Left renal cortex interstitium (tissue), 4 donors: Measurements from ENCODE around the gene SNX9. TPM values are rescaled to one million over a fixed set of nuclear protein-coding genes. Genes with fewer than 3 reads are reported as not detected.
"Not testable (repeated sequence)": the region's sequence is repeated elsewhere in the genome, so short reads cannot be mapped to it uniquely, and the experiment has no call there.

Experiments
- DNase-seq, 4 donors: peaks; one replicate each; pipeline ENCODE4 v3.0.0-alpha.2; 2013; ENCODE audit warnings: low read depth in 4 of 4, low spot score in 2 of 4, missing footprints in 1 of 4
- polyA plus RNA-seq, 4 donors: library from polyadenylated mRNA; unstranded; fragments of 120-200 nt; gene quantifications; one replicate each; pipeline ENCODE4 v1.2.1, GENCODE V29; 2013; ENCODE audit not compliant: insufficient read length in 4 of 4

SNX9 gene
- polyA plus RNA-seq, 4 donors = 40.3 to 45.3 (median 42.4) TPM

- DNase-seq = no peak
Measured at GRCh38 chr6:157879873-157880254, 56.8 kb downstream of the SNX9 start.

- DNase-seq = no peak
Measured at GRCh38 chr6:157880534-157880933, 57.5 kb downstream of the SNX9 start.

GRCh38 chr6:157881342-157881741 lies 58.3 kb downstream of the SNX9 start:
- DNase-seq = no peak

- no peak for DNase-seq
Measured at GRCh38 chr6:157884756-157885155, 61.7 kb downstream of the SNX9 start.

- DNase-seq = no peak
Measured at GRCh38 chr6:157885211-157885788, 62.3 kb downstream of the SNX9 start.

- DNase-seq = no peak
Measured at GRCh38 chr6:157885876-157886275, 62.8 kb downstream of the SNX9 start.

GRCh38 chr6:157887892-157888291 lies 64.8 kb downstream of the SNX9 start:
- DNase-seq = no peak

- no peak for DNase-seq
Measured at GRCh38 chr6:157891544-157892362, 68.7 kb downstream of the SNX9 start.

- no peak for DNase-seq
Measured at GRCh38 chr6:157892363-157892877, 69.4 kb downstream of the SNX9 start.

GRCh38 chr6:157893238-157893637 lies 70.2 kb downstream of the SNX9 start:
- no peak for DNase-seq

- no peak for DNase-seq
Measured at GRCh38 chr6:157895585-157895984, 72.5 kb downstream of the SNX9 start.

- no peak for DNase-seq
Measured at GRCh38 chr6:157896932-157897331, 73.9 kb downstream of the SNX9 start.

- DNase-seq = no peak
Measured at GRCh38 chr6:157898169-157898568, 75.1 kb downstream of the SNX9 start.

- no peak for DNase-seq
Measured at GRCh38 chr6:157898640-157899039, 75.6 kb downstream of the SNX9 start.

- DNase-seq = not testable (repeated sequence)
Measured at GRCh38 chr6:157900262-157900661, 77.2 kb downstream of the SNX9 start.

- not testable (repeated sequence) for DNase-seq
Measured at GRCh38 chr6:157900751-157901150, 77.7 kb downstream of the SNX9 start.

- no peak for DNase-seq
Measured at GRCh38 chr6:157904999-157905398, 82.0 kb downstream of the SNX9 start.

GRCh38 chr6:157905590-157906342 lies 82.7 kb downstream of the SNX9 start:
- no peak for DNase-seq

- DNase-seq = no peak
Measured at GRCh38 chr6:157906537-157907061, 83.6 kb downstream of the SNX9 start.

- no peak for DNase-seq
Measured at GRCh38 chr6:157907651-157908050, 84.6 kb downstream of the SNX9 start.
